WTC11 (cell line): ENCODE results near the gene RETREG1.

Experiments used
- CREB1 ChIP-seq: sonication (generic); formaldehyde crosslinking; IDR thresholded peaks from 2 replicates; pipeline ENCODE4 v1.8.0; 2023; ENCODE audit warnings: mild to moderate bottlenecking, missing genetic modification reagents
- CTCF ChIP-seq: fragments of 200-600 bp; IDR thresholded peaks from 2 replicates; pipeline ENCODE4 v1.8.0; 2022; ENCODE audit warnings: antibody characterized with exemption
- E2F1 ChIP-seq: sonication (generic); formaldehyde crosslinking; IDR thresholded peaks from 2 replicates; pipeline ENCODE4 v1.8.0; 2022; ENCODE audit warnings: mild to moderate bottlenecking, missing genetic modification reagents
- E2F4 ChIP-seq: sonication (generic); formaldehyde crosslinking; IDR thresholded peaks from 2 replicates; pipeline ENCODE4 v1.8.1; 2022; ENCODE audit warnings: low read depth, mild to moderate bottlenecking, moderate library complexity, missing genetic modification reagents, borderline replicate concordance
- MLX ChIP-seq: sonication (generic); formaldehyde crosslinking; IDR thresholded peaks from 2 replicates; pipeline ENCODE4 v1.8.1; 2023; ENCODE audit warnings: mild to moderate bottlenecking, missing genetic modification reagents, moderate library complexity
- NFYB ChIP-seq: sonication (generic); formaldehyde crosslinking; conservative IDR thresholded peaks from 2 replicates; pipeline ENCODE4 v1.8.0; 2022; ENCODE audit warnings: low read depth, missing genetic modification reagents
- TCF7 ChIP-seq: sonication (generic); formaldehyde crosslinking; IDR thresholded peaks from 2 replicates; pipeline ENCODE4 v1.8.0; 2022; ENCODE audit warnings: mild to moderate bottlenecking, low read depth, missing genetic modification reagents, moderate library complexity
- TEAD4 ChIP-seq: sonication (generic); formaldehyde crosslinking; IDR thresholded peaks from 2 replicates; pipeline ENCODE4 v1.8.0; 2022; ENCODE audit warnings: mild to moderate bottlenecking, missing genetic modification reagents
- TP53 ChIP-seq: sonication (generic); formaldehyde crosslinking; IDR thresholded peaks from 2 replicates; pipeline ENCODE4 v1.8.1; 2023; ENCODE audit warnings: mild to moderate bottlenecking, missing genetic modification reagents
- USF2 ChIP-seq: sonication (generic); formaldehyde crosslinking; IDR thresholded peaks from 2 replicates; pipeline ENCODE4 v1.8.1; 2023; ENCODE audit warnings: mild to moderate bottlenecking, missing genetic modification reagents, moderate library complexity
- ZBTB21 ChIP-seq: sonication (generic); formaldehyde crosslinking; IDR thresholded peaks from 2 replicates; pipeline ENCODE4 v1.8.1; 2023; ENCODE audit warnings: mild to moderate bottlenecking, missing genetic modification reagents, borderline replicate concordance
- ZNF263 ChIP-seq: sonication (generic); formaldehyde crosslinking; IDR thresholded peaks from 2 replicates; pipeline ENCODE4 v1.8.1; 2022; ENCODE audit warnings: low read depth, mild to moderate bottlenecking, moderate library complexity, missing genetic modification reagents
- ZNF317 ChIP-seq: sonication (generic); formaldehyde crosslinking; IDR thresholded peaks from 2 replicates; pipeline ENCODE4 v1.8.1; 2023; ENCODE audit warnings: low read depth, mild to moderate bottlenecking, moderate library complexity, missing genetic modification reagents, borderline replicate concordance

- TF ChIP-seq ZNF317 (CRISPR knock-in tag) (no peak), USF2 (CRISPR knock-in tag) (no peak), TEAD4 (CRISPR knock-in tag) (no peak), ZBTB21 (no peak), CTCF (no peak), TCF7 (CRISPR knock-in tag) (no peak), ZNF263 (CRISPR knock-in tag) (no peak), CREB1 (CRISPR knock-in tag) (no peak), E2F1 (CRISPR knock-in tag) (no peak), MLX (CRISPR knock-in tag) (no peak), E2F4 (CRISPR knock-in tag) (no peak), TP53 (no peak), NFYB (CRISPR knock-in tag) (no peak)
Observed at GRCh38 chr5:16661713-16662112, 44.9 kb upstream of the RETREG1 start.
